ENCODE results near the gene CYSTM1.

CYSTM1 gene

GRCh38 chr5:140174465-140175366 lies at the start of gene CYSTM1:
Gene CYSTM1 (plus strand): TSS chr5:140175188. CDS start chr5:140194466, 19,278 bp downstream.
- DNase-seq, result peak; percentile 95

- DNase-seq, result no peak
Measured at GRCh38 chr5:140125637-140126036, 49.4 kb upstream of the CYSTM1 start, which contains the start of gene IGIP. Gene IGIP (plus strand): TSS chr5:140125937. CDS start chr5:140128477, 2,540 bp downstream.

GRCh38 chr5:140126315-140127012 lies 48.5 kb upstream of the CYSTM1 start:
- DNase-seq, result no peak

- no peak for DNase-seq
Measured at GRCh38 chr5:140128376-140128775, 46.6 kb upstream of the CYSTM1 start.

GRCh38 chr5:140130949-140131733 lies 43.8 kb upstream of the CYSTM1 start:
- no peak for DNase-seq

- peak; percentile 50 for DNase-seq
Measured at GRCh38 chr5:140131967-140132409, 43.0 kb upstream of the CYSTM1 start.

- no peak for DNase-seq
Measured at GRCh38 chr5:140133514-140134167, 41.3 kb upstream of the CYSTM1 start.

- DNase-seq, result peak; percentile 42
Measured at GRCh38 chr5:140134277-140134935, 40.6 kb upstream of the CYSTM1 start.

GRCh38 chr5:140135127-140135526 lies 39.9 kb upstream of the CYSTM1 start:
- no peak for DNase-seq

- DNase-seq, result no peak
Measured at GRCh38 chr5:140136624-140137023, 38.4 kb upstream of the CYSTM1 start.

- no peak for DNase-seq
Measured at GRCh38 chr5:140140435-140140834, 34.6 kb upstream of the CYSTM1 start.

- DNase-seq, result no peak
Measured at GRCh38 chr5:140141241-140141640, 33.7 kb upstream of the CYSTM1 start.

GRCh38 chr5:140142246-140142645 lies 32.7 kb upstream of the CYSTM1 start:
- no peak for DNase-seq

GRCh38 chr5:140142856-140143255 lies 32.1 kb upstream of the CYSTM1 start:
- DNase-seq, result no peak

GRCh38 chr5:140143521-140144258 lies 31.3 kb upstream of the CYSTM1 start:
- no peak for DNase-seq

GRCh38 chr5:140145256-140145655 lies 29.7 kb upstream of the CYSTM1 start:
- no peak for DNase-seq

- peak; percentile 58 for DNase-seq
Measured at GRCh38 chr5:140145818-140146522, 29.0 kb upstream of the CYSTM1 start.

GRCh38 chr5:140146523-140146842 lies 28.5 kb upstream of the CYSTM1 start:
- no peak for DNase-seq

GRCh38 chr5:140147460-140147859 lies 27.5 kb upstream of the CYSTM1 start:
- DNase-seq, result no peak

- DNase-seq, result no peak
Measured at GRCh38 chr5:140148508-140148907, 26.5 kb upstream of the CYSTM1 start.

GRCh38 chr5:140150201-140150600 lies 24.8 kb upstream of the CYSTM1 start:
- DNase-seq, result no peak
